ENCODE measurements around the gene DAPK1.

Gene DAPK1

DNA sequence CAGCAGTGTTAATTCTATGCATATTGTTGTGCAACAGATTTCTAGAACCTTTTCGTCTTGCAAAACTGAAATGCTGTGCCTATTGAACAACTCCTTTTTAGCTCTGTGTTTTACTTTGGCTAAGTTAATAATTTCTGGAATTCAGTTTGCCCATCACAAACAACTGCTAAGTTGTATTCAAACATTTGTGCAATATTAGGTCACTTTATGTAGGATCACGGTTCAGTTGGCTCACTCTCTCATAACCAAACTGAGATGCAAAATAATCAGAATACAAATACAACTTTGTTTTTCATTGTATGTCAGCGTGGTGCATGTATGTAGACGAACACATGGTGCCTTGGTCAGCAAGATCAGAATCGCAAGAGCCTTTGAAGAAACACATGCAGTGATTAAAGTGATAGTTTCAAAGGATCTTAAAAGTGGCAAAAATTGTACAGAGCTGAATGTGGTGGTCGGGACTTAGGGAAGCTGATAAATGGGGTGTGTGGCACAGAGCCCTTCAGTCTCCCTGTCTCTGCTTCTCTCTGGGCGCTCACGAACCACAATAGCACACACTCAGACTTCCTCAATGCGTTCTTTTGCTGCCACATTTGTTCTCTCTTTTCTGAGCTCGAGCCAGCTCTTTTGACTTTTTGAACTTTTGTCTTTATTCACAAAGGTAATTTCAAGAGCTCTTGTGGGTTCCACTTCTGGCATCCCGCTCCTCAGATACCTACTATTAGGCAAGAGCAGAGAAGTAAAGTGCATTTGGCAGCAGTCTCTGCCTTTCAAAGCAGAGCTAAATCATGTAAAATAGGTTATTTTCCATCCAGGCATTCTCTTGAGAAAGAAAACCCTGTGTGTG is 115.8 kb downstream of the DAPK1 start:
- no peak for TF ChIP-seq ZNF560 (tag by site-specific recombination; IDR thresholded peaks at IDR 0.05; ENCODE audit: borderline replicate concordance)
- TF ChIP-seq, protein P1, sequence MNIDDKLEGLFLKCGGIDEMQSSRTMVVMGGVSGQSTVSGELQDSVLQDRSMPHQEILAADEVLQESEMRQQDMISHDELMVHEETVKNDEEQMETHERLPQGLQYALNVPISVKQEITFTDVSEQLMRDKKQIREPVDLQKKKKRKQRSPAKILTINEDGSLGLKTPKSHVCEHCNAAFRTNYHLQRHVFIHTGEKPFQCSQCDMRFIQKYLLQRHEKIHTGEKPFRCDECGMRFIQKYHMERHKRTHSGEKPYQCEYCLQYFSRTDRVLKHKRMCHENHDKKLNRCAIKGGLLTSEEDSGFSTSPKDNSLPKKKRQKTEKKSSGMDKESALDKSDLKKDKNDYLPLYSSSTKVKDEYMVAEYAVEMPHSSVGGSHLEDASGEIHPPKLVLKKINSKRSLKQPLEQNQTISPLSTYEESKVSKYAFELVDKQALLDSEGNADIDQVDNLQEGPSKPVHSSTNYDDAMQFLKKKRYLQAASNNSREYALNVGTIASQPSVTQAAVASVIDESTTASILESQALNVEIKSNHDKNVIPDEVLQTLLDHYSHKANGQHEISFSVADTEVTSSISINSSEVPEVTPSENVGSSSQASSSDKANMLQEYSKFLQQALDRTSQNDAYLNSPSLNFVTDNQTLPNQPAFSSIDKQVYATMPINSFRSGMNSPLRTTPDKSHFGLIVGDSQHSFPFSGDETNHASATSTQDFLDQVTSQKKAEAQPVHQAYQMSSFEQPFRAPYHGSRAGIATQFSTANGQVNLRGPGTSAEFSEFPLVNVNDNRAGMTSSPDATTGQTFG (tag by site-specific recombination; IDR thresholded peaks at IDR 0.05; ENCODE audit: borderline replicate concordance): no peak
- TF ChIP-seq, protein P2, sequence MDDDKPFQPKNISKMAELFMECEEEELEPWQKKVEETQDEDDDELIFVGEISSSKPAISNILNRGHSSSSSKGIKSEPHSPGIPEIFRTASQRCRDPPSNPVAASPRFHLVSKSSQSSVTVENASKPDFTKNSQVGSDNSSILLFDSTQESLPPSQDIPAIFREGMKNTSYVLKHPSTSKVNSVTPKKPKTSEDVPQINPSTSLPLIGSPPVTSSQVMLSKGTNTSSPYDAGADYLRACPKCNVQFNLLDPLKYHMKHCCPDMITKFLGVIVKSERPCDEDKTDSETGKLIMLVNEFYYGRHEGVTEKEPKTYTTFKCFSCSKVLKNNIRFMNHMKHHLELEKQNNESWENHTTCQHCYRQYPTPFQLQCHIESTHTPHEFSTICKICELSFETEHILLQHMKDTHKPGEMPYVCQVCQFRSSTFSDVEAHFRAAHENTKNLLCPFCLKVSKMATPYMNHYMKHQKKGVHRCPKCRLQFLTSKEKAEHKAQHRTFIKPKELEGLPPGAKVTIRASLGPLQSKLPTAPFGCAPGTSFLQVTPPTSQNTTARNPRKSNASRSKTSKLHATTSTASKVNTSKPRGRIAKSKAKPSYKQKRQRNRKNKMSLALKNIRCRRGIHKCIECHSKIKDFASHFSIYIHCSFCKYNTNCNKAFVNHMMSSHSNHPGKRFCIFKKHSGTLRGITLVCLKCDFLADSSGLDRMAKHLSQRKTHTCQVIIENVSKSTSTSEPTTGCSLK (tag by site-specific recombination; IDR thresholded peaks at IDR 0.05): no peak
- no peak for TF ChIP-seq TRIM28 (IDR thresholded peaks at IDR 0.05; ENCODE audit: borderline replicate concordance, low read length)
- H3K9me3 ChIP-seq (ENCODE audit: control insufficient read depth, insufficient read depth, low read depth, low read length): no peaks in the 10 kb centered on the region
- no peak overlapping the region for H3K27ac ChIP-seq (ENCODE audit: extremely low read depth, low read depth, low read length)
- ChIA-PET CTCF (interaction anchor here (1.4 kb wide), 1 partner anchor 50 kb away, joined by 4 read pairs; no protein-coding TSS in a partner anchor), POLR2A (interaction anchor here (1.5 kb wide), 1 partner anchor 14 kb away, joined by 3 read pairs; no protein-coding TSS in a partner anchor)
- H3K4me1 ChIP-seq (ENCODE audit: control insufficient read depth, insufficient read depth, low read length): no peaks in the 10 kb centered on the region
- no peak overlapping the region for H3K4me3 ChIP-seq (ENCODE audit: low read depth, low read length)
- H3K36me3 ChIP-seq (ENCODE audit: control insufficient read depth in 2 of 2, insufficient read depth in 1 of 2, low read length in 2 of 2): peaks cover 0 to 33% of the 10 kb centered on the region in 2 experiments; a peak in 1 of 3 replicates

DNA sequence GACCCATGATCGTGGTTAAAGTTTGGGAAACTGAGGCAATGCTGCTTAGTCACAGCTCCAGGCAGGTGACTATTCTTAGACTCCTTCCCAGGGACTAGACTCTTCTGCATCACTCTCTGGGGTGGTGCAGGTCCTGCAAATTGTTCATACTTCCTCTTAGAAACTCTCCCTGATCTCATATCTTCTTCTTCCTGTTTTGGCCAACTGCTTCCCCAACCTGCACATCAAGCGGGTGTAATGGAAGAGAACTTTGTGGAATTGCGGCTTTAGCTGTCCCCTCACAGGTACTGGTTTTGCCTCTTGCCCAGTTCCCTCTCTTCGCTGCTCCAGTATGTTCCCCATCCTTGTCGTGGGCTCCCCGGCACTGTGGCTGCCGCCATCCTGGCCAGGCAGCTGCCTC is 116.7 kb downstream of the DAPK1 start:
- POLR2A ChIA-PET: no interaction called here

DNA sequence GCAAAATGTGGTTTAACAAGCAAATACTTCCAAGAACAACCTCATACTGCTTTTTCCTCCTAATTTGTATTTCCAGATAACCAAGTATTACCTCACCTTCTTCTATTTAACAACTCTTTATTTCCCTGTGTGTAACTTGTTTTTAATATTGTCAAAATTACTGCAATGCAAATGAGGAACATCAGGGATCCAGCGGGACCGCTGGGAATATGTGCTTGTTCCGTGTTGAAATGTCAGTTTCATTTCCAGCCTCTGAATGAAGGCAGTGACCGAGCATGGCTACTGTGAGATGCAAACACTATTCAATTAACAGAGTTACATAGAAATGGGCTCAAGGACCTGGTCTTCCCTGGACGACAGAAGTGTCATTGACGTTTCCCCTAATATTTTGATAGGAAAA is 117.5 kb downstream of the DAPK1 start:
- H3K9me3 ChIP-seq (ENCODE audit: control insufficient read depth, insufficient read depth, low read depth, low read length): no peaks in the 10 kb centered on the region
- no peak overlapping the region for H3K27ac ChIP-seq (ENCODE audit: extremely low read depth, low read depth, low read length)
- H3K4me3 ChIP-seq (ENCODE audit: low read depth, low read length): no peak overlapping the region
- peaks cover 0 to 38% of the 10 kb centered on the region in 2 experiments; a peak in 1 of 3 replicates for H3K36me3 ChIP-seq (ENCODE audit: control insufficient read depth in 2 of 2, insufficient read depth in 1 of 2, low read length in 2 of 2)
- POLR2A ChIA-PET: no interaction called here
- no peaks in the 10 kb centered on the region for H3K4me1 ChIP-seq (ENCODE audit: control insufficient read depth, insufficient read depth, low read length)
- CTCF ChIA-PET: interaction anchor here (1.4 kb wide), 1 partner anchor 48 kb away, joined by 4 read pairs; no protein-coding TSS in a partner anchor
- TF ChIP-seq ZNF174 (tag by site-specific recombination; IDR thresholded peaks at IDR 0.05) (no peak), ZNF341 (tag by site-specific recombination; IDR thresholded peaks at IDR 0.05; ENCODE audit: low read depth) (no peak), ZNF585B (tag by site-specific recombination; IDR thresholded peaks at IDR 0.05) (no peak), YY1 (tag by site-specific recombination; IDR thresholded peaks at IDR 0.05) (no peak), SCRT2 (tag by site-specific recombination; IDR thresholded peaks at IDR 0.05) (no peak), ZNF311 (tag by site-specific recombination; IDR thresholded peaks at IDR 0.05; ENCODE audit: borderline replicate concordance) (no peak), ZNF19 (tag by site-specific recombination; IDR thresholded peaks at IDR 0.05; ENCODE audit: low read depth) (no peak), BCL11A (tag by site-specific recombination; IDR thresholded peaks at IDR 0.05; ENCODE audit: low read depth) (no peak)
- TF ChIP-seq, protein P3, sequence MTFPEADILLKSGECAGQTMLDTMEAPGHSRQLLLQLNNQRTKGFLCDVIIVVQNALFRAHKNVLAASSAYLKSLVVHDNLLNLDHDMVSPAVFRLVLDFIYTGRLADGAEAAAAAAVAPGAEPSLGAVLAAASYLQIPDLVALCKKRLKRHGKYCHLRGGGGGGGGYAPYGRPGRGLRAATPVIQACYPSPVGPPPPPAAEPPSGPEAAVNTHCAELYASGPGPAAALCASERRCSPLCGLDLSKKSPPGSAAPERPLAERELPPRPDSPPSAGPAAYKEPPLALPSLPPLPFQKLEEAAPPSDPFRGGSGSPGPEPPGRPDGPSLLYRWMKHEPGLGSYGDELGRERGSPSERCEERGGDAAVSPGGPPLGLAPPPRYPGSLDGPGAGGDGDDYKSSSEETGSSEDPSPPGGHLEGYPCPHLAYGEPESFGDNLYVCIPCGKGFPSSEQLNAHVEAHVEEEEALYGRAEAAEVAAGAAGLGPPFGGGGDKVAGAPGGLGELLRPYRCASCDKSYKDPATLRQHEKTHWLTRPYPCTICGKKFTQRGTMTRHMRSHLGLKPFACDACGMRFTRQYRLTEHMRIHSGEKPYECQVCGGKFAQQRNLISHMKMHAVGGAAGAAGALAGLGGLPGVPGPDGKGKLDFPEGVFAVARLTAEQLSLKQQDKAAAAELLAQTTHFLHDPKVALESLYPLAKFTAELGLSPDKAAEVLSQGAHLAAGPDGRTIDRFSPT (tag by site-specific recombination; IDR thresholded peaks at IDR 0.05): no peak
- TF ChIP-seq, protein P4, sequence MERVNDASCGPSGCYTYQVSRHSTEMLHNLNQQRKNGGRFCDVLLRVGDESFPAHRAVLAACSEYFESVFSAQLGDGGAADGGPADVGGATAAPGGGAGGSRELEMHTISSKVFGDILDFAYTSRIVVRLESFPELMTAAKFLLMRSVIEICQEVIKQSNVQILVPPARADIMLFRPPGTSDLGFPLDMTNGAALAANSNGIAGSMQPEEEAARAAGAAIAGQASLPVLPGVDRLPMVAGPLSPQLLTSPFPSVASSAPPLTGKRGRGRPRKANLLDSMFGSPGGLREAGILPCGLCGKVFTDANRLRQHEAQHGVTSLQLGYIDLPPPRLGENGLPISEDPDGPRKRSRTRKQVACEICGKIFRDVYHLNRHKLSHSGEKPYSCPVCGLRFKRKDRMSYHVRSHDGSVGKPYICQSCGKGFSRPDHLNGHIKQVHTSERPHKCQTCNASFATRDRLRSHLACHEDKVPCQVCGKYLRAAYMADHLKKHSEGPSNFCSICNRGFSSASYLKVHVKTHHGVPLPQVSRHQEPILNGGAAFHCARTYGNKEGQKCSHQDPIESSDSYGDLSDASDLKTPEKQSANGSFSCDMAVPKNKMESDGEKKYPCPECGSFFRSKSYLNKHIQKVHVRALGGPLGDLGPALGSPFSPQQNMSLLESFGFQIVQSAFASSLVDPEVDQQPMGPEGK (tag by site-specific recombination; IDR thresholded peaks at IDR 0.05): no peak

More for the DNA sequence above, 116.7 kb downstream of the DAPK1 start:
- TF ChIP-seq WT1 (tag by site-specific recombination; IDR thresholded peaks at IDR 0.05) (no peak), ZNF121 (tag by site-specific recombination; IDR thresholded peaks at IDR 0.05) (no peak), ZNF658 (tag by site-specific recombination; IDR thresholded peaks at IDR 0.05) (no peak)
- TF ChIP-seq, protein P5, sequence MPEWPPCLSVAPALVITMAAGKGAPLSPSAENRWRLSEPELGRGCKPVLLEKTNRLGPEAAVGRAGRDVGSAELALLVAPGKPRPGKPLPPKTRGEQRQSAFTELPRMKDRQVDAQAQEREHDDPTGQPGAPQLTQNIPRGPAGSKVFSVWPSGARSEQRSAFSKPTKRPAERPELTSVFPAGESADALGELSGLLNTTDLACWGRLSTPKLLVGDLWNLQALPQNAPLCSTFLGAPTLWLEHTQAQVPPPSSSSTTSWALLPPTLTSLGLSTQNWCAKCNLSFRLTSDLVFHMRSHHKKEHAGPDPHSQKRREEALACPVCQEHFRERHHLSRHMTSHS (tag by site-specific recombination; IDR thresholded peaks at IDR 0.05): no peak
- TF ChIP-seq, protein P6, sequence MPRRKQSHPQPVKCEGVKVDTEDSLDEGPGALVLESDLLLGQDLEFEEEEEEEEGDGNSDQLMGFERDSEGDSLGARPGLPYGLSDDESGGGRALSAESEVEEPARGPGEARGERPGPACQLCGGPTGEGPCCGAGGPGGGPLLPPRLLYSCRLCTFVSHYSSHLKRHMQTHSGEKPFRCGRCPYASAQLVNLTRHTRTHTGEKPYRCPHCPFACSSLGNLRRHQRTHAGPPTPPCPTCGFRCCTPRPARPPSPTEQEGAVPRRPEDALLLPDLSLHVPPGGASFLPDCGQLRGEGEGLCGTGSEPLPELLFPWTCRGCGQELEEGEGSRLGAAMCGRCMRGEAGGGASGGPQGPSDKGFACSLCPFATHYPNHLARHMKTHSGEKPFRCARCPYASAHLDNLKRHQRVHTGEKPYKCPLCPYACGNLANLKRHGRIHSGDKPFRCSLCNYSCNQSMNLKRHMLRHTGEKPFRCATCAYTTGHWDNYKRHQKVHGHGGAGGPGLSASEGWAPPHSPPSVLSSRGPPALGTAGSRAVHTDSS (tag by site-specific recombination; IDR thresholded peaks at IDR 0.05): no peak
- Histone ChIP-seq H3K9me3 (ENCODE audit: control insufficient read depth, insufficient read depth, low read depth, low read length) (no peaks in the 10 kb centered on the region), H3K4me3 (ENCODE audit: low read depth, low read length) (no peak overlapping the region), H3K4me1 (ENCODE audit: control insufficient read depth, insufficient read depth, low read length) (no peaks in the 10 kb centered on the region), H3K27ac (ENCODE audit: extremely low read depth, low read depth, low read length) (no peak overlapping the region), H3K36me3 (ENCODE audit: control insufficient read depth in 2 of 2, insufficient read depth in 1 of 2, low read length in 2 of 2) (peaks cover 0 to 37% of the 10 kb centered on the region in 2 experiments; a peak in 1 of 3 replicates)
- CTCF ChIA-PET: interaction anchor here (1.4 kb wide), 1 partner anchor 49 kb away, joined by 4 read pairs; no protein-coding TSS in a partner anchor
